ENCODE data around the gene MLX. TPM values are rescaled to one million over a fixed set of nuclear protein-coding genes. Genes with fewer than 3 reads are reported as not detected.
"Not testable (repeated sequence)": the region's sequence is repeated elsewhere in the genome, so short reads cannot be mapped to it uniquely, and the experiment has no call there.

MLX gene
- total and polyA plus RNA-seq, 11 donors: 48.1 to 76.2 (median 57.9) TPM

DNA sequence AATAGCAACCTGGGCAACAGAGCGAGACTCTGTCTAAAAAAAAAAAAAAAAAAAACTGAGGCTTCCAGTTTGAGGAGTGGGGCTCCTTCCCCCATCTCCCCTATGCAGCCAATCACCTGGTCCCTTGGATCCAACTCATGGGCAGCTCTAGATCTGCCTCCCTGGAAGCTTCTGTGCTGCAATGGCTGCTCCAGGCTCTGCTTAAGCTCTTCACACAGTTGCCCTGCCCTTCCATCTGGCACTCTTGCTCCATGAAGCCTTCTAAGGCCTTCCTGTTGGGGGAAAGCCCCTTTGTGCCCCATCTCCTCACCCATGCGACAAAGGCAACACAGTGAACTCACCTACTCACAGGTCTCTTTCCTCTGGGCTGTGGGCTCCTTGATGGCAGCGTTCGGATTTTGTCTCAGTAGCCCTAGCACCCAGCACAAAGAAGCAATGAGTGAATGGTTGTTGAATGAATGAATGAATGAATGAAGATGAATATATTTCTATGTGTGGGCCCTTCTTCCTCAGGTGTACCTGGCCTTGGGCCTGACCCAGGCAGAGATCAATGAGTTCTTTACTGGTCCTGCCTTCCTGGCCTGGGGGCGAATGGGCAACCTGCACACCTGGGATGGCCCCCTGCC lies 29.0 kb upstream of the MLX start:
- WGBS, 4 donors: 93 to 99% (median 97%) methylated on average over 5 of the region's 5 CpGs
- TF ChIP-seq, protein P1, sequence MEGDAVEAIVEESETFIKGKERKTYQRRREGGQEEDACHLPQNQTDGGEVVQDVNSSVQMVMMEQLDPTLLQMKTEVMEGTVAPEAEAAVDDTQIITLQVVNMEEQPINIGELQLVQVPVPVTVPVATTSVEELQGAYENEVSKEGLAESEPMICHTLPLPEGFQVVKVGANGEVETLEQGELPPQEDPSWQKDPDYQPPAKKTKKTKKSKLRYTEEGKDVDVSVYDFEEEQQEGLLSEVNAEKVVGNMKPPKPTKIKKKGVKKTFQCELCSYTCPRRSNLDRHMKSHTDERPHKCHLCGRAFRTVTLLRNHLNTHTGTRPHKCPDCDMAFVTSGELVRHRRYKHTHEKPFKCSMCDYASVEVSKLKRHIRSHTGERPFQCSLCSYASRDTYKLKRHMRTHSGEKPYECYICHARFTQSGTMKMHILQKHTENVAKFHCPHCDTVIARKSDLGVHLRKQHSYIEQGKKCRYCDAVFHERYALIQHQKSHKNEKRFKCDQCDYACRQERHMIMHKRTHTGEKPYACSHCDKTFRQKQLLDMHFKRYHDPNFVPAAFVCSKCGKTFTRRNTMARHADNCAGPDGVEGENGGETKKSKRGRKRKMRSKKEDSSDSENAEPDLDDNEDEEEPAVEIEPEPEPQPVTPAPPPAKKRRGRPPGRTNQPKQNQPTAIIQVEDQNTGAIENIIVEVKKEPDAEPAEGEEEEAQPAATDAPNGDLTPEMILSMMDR (IDR thresholded peaks at IDR 0.05): no peak
- no peak for TF ChIP-seq POLR2A (IDR thresholded peaks at IDR 0.05)
- Histone ChIP-seq H3K4me1 (peaks cover 9 to 29% (median 17%) of the 10 kb centered on the region in 12 donors), H3K9me3 (no peaks in the 10 kb centered on the region), H3K36me3 (peaks cover 0 to 48% (median 37%) of the 10 kb centered on the region in 9 donors), H3K27ac (no peak overlapping the region), H3K27me3 (no peaks in the 10 kb centered on the region), H3K4me3 (no peak overlapping the region)
- DNase-seq (no peak), ATAC-seq (no peak)
- intact Hi-C loops (cut with DNase I): no loop called here

DNA sequence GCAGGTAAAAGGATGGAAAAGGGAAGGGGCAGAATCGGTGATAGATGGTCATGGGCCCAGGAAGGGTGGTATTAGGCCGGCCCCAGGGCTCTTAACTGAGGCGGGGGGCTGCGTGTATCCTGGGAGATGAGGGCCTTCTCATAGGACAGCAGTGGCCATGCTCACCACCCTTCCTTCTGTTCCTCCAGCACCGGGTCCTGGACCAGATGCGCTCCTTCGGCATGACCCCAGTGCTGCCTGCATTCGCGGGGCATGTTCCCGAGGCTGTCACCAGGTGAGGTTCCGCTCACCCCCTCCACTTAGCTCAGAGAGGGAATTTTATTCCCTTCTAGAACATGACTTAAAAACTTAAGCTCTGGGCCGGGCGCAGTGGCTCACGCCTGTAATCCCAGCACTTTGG lies 28.4 kb upstream of the MLX start:
- Histone ChIP-seq H3K4me3 (no peak overlapping the region), H3K27ac (no peak overlapping the region), H3K27me3 (no peaks in the 10 kb centered on the region), H3K9me3 (no peaks in the 10 kb centered on the region), H3K4me1 (peaks cover 9 to 29% (median 17%) of the 10 kb centered on the region in 12 donors), H3K36me3 (peaks cover 0 to 53% (median 43%) of the 10 kb centered on the region in 9 donors)
- 93 to 96% (median 95%) methylated on average over 14 of the region's 14 CpGs for WGBS, 4 donors
- ATAC-seq (no peak), DNase-seq (no peak)
- no peak for TF ChIP-seq POLR2A (IDR thresholded peaks at IDR 0.05)
- intact Hi-C loops (cut with DNase I): no loop called here

DNA sequence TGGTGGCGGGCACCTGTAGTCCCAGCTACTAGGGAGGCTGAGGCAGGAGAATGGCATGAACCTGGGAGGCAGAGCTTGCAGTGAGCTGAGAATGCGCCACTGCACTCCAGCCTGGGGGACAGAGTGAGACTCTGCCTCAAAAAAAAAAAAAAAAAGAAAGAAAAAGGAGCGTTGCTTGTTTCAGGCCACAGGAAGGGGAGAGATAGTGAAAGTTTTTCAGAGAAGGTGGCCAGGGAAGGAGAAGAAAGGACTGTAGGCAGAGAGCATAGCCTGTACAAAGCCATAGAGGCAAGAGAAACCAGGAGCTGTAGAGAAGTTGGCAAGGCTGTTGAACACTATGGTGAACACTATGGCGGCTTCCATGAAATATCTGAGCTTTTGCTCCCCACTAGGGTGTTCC lies 26.3 kb upstream of the MLX start:
- H3K27me3 ChIP-seq; ATAC-seq; H3K9me3 ChIP-seq; H3K27ac ChIP-seq; DNase-seq; intact Hi-C loops (cut with DNase I); H3K4me3 ChIP-seq: not testable (repeated sequence)
- Histone ChIP-seq H3K4me1 (peaks cover 7 to 23% (median 11%) of the 10 kb centered on the region in 12 donors), H3K36me3 (peaks cover 0 to 67% (median 50%) of the 10 kb centered on the region in 9 donors)
- WGBS, 4 donors: 87 to 94% (median 91%) methylated on average over 4 of the region's 4 CpGs

DNA sequence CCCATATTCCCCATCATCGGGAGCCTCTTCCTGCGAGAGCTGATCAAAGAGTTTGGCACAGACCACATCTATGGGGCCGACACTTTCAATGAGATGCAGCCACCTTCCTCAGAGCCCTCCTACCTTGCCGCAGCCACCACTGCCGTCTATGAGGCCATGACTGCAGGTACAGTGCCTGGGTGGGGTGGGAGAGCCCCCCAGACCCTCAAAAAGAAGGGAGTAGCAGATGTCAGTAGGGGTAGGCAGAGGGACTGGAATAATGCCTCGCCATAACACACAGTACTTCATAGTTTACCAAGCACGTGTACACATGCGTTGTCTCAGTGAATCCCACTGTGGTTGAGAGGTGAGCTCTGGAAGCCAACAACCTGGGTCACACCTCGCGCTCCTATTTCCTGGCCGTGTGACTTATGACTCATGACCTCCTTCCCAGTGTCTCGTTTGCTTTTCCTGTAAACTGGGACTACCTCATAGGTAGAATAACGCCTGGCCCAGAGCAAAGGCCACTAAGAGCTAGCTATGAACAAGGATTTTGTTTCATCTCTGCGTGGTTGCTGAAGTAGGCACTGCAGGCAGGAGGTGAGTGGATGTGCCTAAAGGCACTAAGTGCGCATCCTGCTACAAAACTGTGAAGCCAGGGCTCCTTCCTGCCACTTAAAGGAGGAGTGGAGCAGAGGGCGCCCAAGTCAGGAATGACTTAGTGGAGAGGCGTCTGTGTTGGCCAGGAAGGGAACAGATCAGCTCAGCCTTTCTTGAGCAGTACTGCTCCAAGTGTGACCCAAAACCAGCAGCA lies 25.7 kb upstream of the MLX start:
- Histone ChIP-seq H3K4me1 (peaks cover 4 to 20% (median 9%) of the 10 kb centered on the region in 12 donors), H3K27ac (no peak overlapping the region), H3K9me3 (no peaks in the 10 kb centered on the region), H3K36me3 (peaks cover 0 to 67% (median 50%) of the 10 kb centered on the region in 9 donors), H3K27me3 (no peaks in the 10 kb centered on the region), H3K4me3 (no peak overlapping the region)
- intact Hi-C loops (cut with DNase I): no loop called here
- ATAC-seq (no peak), DNase-seq (no peak)
- TF ChIP-seq, protein P1 (IDR thresholded peaks at IDR 0.05): no peak
- TF ChIP-seq POLR2A (IDR thresholded peaks at IDR 0.05): no peak
- 78 to 89% (median 82%) methylated on average over 17 of the region's 17 CpGs for WGBS, 4 donors

Measured in heart left ventricle (tissue), 16 donors.